NCI-H187 treated with DMSO at 0.1 percent for 48 hours (cell line): ENCODE data around the gene EME1.

Source experiments
- DNase-seq: peaks from one replicate; lab custom pipeline; 2025; lab: John Stamatoyannopoulos, UW

EME1 gene

DNA sequence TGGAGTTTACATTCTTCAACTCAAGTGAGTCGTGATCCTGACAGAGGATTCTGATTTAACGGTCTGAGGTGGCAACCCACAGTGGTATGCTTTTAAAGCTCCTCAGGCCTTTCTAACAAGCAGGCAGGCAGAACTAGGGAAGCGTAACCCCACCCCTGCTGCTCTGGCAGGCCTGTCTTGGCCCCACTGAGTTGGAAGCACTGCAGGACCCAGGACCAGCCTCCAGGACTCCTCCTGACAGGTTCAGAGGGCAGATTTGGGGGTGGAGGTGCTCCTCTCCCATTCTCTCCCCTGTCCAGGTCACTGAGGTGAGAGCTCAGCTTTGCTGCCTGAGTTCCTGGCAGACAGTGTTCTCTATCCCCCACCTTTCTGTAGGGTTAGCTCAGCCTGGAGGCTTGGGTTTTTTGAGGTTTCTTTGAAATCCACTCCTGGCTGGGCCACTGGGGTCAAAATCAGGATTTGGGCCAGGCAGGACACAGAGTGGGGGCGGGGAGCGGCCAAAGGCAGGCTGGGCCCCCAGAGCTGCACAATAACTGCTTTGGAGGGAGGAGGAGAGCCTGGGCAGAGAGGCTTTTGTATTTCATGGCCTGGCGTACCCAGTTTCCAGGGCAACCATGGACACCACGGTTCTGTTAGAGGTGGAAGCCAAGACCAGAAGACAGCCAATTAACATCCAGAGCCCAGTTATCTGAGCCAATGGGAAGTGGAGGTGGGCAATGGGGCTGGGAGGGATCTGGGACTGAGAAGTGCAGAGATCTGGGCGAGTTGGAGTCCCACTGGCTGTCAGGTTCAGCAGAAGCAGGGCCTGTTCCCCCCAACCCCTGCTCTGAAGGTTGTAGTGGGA lies 9.6 kb upstream of the EME1 start:
- DNase-seq: no peak

DNA sequence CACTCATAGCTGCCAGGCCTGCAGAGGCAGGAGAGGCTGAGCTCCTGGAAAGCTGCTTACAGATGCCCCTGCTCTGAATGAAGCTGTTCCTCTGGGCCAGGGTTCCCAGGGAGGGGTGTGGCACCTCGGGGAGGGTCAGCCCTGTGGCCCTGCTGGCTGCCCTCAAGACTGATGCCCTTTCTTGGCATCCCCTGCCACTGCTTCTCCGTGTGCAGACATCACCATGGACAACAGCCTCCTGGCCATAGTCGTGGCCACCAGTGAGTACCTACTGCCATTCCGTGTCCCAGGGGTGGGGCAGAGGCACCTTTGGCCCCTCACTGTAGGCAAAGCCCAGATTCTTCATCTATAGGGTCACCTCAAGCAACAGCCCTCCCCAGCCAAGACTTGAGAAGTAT lies 9.0 kb upstream of the EME1 start:
- no peak for DNase-seq

DNA sequence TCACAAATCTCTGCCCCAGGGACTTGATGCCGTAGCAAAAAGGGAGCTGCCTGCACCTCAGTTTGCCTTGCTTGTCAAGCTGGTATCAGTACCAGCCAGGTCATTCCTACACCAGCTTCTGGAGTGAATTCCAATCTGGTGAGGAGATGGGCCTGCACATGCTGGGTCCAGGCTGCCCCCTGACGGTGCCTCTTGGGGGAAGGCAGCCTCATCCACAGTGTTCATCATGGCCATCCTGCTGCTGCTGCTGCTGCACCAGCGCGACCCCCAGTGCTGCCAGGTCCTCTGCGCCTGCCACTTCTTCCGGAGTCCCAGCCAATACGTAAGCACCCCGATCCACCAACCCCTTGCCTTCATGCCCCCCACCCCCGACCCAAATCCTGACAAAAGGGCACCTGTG lies 8.3 kb upstream of the EME1 start:
- DNase-seq: no peak

DNA sequence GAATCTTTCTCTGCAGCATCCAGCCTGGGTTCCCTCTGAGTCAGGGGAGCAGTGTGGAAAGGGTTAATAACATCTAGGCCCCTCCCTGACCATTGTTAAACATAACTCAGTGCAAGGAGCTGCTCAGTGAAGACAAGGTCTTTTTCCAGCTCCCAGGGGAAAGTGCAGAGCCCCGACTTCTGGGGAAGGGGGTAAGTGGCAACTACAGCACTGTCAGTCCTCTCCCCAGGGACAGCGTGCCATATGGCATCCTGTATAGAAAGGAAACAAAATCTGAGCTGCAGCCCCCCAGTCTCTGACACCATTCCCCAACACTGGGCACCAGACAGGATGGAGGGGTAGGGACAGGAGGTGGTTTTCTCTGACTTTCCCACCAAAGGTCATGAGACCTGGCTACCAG lies 7.9 kb upstream of the EME1 start:
- no peak for DNase-seq

DNA sequence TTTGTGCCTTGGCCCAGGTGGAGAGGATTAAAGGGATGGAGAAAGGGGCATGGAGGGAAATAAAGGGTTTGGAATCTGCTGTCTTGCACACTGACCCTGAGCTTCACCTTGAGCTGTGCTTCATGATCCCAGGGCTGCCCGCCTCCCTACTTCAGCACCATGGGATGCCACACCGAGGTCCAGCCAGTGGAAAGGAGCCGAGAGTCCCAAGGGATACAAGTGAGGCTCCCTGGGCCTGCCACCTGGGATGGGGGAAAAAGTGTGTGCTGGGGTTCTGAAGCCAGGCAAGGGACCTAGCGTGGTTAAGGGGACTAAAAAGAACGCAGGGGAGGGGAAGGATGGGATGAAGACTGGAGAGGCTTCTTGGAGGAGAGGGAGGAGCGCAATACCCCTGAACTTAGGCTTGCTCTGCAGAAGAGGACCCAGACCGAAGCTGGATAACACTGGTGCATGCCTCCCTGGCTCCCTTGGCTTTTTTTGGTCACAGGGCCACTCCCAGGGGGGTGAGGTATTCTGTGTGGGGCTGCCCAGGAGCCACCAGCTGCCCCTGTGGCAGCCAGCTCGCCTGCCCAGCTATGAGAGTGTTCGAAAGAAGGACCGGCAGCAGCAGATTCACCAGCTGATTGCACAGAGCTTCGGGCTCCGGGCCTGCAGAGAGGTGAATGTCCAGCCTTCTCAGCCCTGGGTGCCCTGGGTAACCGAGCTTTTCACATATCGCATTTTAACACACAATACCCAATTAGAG lies 7.2 kb upstream of the EME1 start:
- no peak for DNase-seq

DNA sequence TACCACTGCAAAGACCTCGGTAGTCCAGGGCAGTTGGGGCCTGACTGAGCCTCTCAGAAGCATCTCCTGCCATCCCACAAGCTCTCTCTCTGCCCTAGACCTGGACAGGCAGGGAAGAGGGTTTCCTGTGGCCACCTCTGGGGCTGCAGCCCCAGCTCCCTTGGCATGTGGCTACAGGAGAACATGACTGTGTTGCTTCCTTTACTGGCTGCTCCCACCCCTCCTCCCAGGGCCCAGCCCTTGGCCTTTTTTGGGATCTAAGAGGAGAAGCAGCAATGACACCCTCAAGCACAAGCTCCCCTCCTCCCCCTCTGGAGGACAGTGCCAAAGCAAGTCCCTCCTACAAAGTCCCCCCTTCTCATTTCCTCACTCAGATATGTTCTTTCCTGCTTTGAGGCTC lies 5.6 kb upstream of the EME1 start:
- no peak for DNase-seq

DNA sequence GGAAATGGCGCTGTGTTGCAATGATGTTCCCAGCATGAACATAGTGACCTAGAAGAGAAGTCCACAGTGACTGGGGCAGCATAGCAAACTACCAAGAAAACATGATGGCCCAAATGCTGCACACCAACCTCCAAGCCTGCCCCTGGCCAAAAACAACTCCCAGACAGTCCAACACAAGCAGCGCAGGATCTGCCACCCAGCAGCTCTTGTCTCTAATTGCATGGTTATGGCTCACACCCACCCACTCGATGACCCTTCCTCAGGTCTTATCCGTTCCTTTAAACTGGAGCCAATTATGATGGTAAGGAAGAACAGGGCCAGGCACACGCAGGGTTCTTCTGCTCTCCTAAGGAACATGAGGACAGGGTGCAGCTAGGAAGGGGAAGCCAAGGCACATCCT lies 3.0 kb upstream of the EME1 start:
- no peak for DNase-seq

DNA sequence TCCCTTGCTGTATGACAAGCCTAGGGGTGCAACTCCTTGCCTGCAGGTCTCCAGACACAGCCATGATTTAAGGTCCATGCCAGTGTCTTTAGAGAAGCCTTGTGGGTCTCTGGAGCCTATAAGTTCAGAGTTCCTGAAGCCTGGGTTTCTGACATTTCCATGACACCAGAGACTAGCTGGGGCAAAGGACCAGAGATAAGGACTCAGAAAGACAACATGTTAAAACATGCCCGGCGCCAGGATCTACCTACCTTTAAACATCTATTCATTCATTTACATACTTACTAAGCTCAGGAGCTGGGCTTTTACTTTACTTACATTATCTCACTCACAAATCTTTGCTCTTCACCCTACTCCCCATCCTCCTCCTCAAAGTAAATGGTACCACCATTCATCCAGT lies 1.5 kb upstream of the EME1 start:
- DNase-seq: no peak

DNA sequence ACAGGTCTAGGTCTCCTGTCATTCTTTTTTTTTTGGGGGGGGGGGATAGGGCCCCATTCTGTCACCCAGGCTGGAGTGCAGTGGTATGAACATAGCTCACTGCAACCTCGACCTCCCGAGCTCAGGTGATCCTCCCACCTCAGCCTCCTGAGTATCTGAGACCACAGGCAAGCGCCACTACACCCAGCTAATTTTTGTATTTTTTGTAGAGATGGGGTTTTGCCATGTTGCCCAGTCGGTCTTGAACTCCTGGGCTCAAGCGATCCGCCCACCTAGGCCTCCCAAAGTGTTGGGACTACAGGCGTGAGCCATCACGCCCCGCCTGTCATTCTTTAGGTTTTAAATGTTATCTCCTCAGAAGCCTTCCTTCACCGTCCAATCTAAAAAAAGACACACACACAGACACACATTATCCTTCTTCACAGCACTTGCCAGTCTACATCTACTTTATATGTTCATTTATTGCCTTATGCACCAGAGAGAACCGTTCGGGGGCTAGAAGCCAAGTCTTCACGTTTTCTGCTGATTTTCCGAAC lies 739 bp upstream of the EME1 start:
- no peak for DNase-seq

DNA sequence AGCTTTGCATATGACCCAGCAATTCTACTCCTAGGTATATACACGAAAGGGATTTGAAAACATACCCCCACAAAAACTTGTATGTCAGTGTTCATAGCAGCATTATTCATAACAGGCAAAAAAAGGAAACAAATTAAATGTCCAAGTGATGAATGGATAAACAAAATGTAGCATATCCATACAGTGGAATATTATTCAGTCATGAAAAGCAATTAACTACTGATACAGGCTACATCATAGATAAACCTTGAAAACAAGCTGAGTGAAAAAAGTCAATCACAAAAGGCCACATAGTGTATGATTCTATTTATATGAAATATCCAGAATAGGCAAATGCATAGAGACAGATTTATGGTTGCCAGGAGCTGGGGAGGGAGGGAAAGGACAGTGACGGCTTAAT lies 676 bp downstream of the EME1 start:
- DNase-seq: no peak

DNA sequence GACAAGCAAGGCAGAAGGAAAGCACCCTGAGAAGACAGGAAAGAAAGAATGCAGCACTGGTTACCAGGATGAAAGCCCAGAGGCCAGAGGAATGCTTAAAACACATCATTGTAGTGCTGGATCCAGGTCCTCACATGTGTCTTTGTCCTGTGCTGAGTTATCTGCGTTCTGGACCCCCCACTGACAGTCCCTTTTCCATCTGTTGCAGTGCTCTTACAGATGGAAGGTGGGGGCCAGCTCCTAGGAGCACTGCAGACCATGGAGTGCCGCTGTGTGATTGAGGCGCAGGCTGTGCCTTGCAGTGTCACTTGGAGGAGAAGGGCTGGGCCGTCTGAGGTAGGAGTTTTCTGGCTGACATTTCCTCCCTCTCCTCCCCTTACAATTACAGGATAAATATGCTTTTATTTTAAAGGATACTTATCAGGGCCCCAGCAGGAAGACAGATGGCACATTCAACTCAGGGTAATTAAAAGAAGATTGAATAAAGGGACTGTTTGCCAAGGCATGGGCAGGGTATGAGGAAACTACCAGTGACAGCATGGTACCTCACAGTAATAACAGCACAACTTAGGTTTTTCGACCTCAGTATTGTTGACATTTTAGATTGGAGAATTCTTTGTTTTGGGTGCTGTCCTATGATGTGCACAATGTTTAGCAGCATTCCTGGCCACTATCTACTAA lies 3.0 kb downstream of the EME1 start:
- no peak for DNase-seq

DNA sequence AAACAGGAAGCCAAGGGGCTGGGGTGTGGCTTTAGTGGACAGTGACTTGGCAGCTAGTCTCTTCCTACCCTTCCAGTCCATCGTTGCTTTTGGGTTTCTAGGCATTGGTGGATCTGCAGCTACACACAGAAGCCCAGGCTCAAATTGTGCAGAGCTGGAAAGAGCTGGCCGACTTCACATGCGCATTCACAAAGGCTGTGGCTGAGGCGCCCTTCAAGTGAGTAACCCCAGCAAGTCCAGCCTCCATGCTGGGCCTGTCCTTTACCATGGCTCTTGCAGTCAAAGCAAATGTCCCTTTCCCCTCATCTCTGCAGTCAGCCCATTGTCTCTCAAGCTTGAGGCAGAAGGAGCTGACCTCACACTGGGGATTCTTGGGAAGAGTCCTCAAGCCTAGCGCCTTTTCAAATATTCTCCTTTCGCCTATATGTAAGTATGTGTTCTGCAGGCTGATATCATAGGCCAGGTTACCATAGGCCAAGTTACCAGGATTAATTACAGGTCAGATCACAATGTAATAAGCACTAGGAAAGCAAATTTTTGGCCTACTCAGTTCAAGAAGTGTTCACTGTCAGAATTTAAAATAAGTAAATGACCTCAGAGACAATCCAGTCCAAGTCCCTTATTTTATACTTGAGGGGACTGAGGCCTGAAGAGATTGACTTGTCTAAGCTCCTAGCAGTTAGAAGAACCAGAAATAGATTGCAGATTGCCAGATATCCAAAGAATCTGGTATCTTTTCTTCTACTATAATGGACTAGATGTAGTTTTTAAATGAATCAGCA lies 6.5 kb downstream of the EME1 start:
- DNase-seq: no peak

DNA sequence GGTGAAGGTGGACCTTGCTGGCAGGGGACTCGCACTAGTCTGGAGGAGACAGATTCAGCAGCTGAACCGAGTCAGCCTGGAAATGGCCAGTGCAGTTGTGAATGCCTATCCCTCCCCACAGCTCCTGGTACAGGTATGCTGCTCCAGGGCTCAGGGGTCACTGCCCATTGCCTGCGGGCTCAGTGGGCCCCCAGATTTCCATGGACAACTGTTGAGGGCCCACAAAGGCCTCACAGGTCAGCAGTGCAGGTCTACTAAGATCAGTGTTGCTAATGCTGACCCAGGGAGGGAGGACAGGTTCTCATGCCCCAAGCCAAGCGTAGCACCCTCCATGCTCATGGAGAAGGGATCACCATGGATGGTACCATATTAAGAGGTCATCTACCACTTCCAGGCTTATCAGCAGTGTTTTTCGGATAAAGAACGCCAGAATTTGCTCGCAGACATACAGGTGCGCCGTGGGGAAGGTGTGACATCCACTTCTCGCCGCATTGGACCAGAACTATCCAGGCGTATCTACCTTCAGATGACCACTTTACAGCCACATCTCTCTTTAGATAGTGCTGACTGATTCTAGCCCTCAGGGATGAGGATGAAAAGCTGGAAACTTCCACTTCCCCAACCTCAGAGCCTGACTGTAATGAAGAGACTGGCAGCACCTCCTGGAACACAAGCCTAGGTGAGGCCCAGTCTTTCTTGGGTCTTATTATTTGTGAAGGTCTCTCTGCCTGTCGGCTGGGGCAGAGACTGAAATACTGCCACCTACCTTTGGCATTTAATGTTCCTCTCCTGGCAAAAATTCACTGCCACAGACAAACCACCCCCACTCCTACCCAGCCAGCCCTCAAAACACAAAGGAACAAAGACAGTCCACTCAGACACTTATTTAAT lies 7.6 kb downstream of the EME1 start:
- DNase-seq: no peak

DNA sequence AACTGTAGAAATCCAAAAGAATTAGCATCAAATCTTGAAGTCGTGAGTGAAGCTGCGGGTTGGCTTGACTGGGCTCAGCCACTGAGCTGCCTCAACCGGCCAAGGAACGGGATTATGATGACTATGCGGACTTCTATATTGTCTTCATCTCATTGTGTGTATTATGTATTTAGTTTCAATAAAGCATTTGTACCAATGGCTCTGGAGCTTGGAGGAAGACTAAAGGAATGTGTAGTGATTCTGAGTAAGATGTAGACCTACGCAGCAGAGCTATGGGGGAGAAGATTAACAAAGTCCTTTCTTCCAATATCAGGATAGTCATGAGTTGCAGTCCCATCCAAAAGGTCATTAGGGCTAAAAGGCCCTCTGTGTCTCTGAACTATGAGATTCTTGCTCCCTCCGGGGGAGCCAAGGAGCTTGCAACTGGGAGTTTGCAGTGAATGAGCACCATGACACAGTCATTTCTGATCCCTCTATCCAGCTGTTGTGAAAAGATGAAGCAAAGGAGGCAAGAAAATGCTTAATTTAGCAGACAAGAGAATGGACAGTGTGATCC lies 8.3 kb downstream of the EME1 start:
- no peak for DNase-seq

DNA sequence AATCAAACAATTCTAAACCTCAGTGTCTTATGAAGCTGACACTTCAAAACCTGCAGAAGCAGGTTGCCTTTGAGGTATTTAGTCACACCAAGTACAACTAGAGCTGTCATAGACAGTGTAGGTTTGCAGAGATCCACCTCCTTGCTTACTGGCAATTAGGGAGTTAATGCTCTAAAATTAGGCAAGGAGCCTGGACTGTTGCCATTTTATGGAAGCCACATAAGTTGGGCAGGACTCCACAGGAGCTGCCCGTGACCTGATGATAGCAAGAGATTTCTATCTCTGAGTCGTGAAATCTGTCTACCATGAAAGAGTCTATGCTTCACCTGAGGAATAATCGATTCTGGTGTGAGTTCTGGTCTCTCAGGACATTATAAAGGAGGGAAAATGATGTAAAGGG lies 8.9 kb downstream of the EME1 start:
- no peak for DNase-seq

DNA sequence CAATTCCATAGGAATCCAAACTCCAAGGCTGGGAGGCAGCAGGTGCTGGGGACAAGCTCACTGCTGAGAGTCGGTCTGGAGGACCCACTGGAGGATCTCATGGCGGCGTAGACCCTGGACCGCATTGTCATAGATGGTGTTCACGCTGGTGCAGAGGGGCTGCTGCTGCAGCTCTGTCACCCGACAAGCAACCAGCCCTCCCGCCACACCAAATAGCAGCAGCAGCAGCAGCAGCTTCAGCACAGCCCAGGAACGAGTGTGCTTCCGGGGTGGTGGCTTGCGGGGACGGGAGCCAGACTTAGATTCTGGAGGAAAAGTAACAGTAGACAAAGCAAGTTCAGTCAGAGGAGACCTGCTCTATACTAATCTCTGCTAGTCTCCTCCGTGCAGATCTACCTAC lies 9.9 kb downstream of the EME1 start:
- no peak for DNase-seq

DNA sequence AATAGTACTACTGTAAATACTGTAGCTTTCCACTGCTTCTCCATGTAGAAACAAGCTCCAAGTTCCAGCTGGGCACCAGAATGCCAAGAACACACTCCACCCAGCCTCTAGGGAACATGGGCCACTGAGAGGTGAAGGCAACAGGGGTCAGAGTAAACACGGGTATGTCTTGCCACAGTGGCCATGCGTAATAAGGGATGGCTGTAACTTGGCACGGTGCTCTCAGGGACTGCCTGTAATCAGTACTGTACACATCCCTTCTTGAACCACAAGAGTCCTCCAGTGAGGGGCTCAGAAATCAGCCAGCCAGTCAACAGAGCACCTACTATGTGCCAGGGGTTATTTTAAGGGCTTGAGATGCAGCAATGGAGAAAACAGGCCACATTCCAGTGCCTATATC lies 13.5 kb downstream of the EME1 start:
- DNase-seq: no peak

DNA sequence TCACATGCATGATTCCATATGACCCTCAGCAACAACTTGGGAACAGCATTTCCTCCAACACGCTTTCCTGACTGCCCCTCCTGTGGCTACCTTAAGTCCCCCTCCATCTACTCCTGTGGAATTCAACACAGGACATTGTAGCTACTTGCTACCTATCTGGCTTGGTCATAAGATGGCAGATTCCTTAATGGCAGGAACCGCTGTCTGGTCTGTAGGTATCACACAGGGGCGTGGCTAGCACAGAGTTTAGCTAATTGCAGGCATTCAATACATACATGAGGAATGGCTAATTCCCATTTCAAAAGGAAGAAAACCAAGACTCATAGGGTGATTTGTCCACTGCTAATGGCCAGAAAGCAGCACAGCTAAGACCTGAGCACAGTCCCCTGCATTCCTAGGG lies 15.7 kb downstream of the EME1 start:
- DNase-seq: no peak

DNA sequence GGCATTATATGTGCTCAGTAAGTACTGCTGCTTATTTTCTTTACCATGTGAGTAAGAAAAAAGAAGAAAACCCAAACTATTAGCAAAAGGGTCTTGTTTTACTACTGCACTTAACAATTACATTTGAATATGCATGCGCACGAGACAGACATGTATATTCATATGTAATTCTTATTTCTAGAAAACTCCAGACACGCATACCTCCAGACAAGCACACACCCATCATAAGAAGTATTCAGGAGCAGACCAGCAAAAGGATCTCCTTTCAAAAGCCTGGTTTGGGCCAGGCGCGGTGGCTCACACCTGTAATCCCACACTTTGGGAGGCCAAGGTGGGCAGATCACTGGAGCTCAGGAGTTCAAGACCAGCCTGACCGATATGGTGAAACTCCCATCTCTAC lies 16.5 kb downstream of the EME1 start:
- DNase-seq: no peak

DNA sequence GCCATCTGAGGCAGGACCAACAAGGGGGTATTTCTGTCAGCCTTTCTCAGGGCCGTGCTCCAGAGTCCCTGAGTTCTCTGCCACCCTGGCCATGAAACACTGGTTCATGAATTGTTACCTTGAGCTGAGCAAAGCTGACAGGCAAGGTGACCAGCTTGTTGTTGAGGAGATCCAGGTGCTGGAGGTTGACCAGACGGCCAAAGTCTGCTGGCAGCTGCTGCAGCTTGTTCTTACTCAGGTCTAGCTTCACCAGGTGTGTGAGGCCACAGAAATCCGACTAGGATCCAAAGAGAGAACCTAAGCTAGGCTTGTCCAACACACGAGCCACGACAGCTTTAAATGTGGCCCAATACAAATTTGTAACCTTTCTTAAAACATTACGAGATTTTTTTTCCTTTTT lies 19.6 kb downstream of the EME1 start:
- DNase-seq: no peak

DNA sequence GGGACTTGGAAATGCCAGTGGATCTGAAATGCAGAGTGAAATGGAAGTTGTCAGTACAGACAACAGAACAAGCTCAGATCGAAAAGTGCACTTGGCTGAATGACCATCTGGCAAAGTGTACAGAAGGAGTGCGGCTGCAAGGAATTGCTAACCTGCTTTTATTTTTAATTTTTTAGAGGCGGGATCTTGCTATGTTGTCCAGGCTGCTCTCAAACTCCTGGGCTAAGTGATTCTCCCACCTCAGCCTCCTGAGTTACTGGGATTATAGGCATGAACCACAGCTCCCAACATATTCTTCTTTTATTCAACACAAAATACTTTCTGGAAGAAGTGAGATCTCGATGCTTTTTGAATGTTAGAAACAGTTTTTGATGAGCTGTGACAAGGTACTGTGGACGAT lies 20.7 kb downstream of the EME1 start:
- DNase-seq: no peak
